HCT116 (cell line): ENCODE results near the gene SLC2A2. TPM values are rescaled to one million over a fixed set of nuclear protein-coding genes. Genes with fewer than 3 reads are reported as not detected.

ENCODE experiments used
- EZH2phosphoT487 ChIP-seq: fragments of 200-600 bp; IDR thresholded peaks from 2 replicates; pipeline ENCODE4 v1.6.1; 2018; ENCODE audit warnings: antibody characterized with exemption, borderline replicate concordance
- SRF ChIP-seq: IDR thresholded peaks from 2 replicates; pipeline ENCODE4 v1.6.1; 2012; ENCODE audit warnings: low read depth
- TCF7L2 ChIP-seq: IDR thresholded peaks from 2 replicates; pipeline ENCODE4 v1.7.0; 2011; ENCODE audit warnings: borderline replicate concordance, inconsistent platforms; ENCODE audit not compliant: insufficient read depth, insufficient read length; ENCODE audit errors: extremely low read depth
- total RNA-seq: library from RNA; stranded (reverse); gene quantifications from one replicate; pipeline ENCODE4 v1.2.1, GENCODE V29; 2021; ENCODE audit not compliant: unreplicated experiment
- TF ChIP-seq, protein P1 (sequence below), 3 experiments: fragments of 200-600 bp in 1 of 3; sonication (generic) in 1 of 3; IDR thresholded peaks in 2 of 3; conservative IDR thresholded peaks in 1 of 3; 2 replicates each; pipeline ENCODE4 v1.5.1; 2012 to 2017; ENCODE audit warnings: low read depth in 2 of 3, low read length in 2 of 3, antibody characterized with exemption in 1 of 3, borderline replicate concordance in 1 of 3, control low read depth in 1 of 3, mild to moderate bottlenecking in 1 of 3, mixed read lengths in 1 of 3, mixed run types in 1 of 3, moderate library complexity in 1 of 3; ENCODE audit not compliant: insufficient read depth in 1 of 3
- TF ChIP-seq, protein P2 (sequence below): IDR thresholded peaks from 2 replicates; pipeline ENCODE4 v1.6.1; 2012; ENCODE audit warnings: low read depth

SLC2A2 gene
- total RNA-seq, 1 experiment from 2014 or later = not detected

DNA sequence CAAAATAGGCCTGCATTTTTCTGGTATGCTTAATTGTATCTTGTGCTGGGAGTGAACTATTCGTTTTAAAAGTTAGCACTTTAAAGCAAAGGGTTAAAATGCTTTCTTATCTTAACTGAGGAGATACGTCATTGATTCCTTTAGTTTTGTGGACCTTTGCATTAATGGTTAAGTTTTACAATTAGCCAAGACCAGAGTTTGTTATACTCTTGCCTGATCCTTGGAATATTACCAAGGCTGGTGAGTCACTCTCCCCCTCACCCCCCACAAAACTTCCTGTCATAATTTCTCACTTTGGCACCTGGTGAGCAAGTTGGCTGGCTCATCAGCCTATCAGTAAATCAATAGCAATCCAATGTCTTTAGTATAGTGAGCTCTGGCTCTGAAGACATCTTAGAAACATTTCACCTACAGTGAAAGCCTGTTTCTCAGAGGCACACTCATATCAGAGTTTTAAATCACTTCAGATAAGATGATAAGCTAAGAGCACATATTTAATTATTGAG lies 26.7 kb downstream of the SLC2A2 start (continued):
- TF ChIP-seq, protein P1, sequence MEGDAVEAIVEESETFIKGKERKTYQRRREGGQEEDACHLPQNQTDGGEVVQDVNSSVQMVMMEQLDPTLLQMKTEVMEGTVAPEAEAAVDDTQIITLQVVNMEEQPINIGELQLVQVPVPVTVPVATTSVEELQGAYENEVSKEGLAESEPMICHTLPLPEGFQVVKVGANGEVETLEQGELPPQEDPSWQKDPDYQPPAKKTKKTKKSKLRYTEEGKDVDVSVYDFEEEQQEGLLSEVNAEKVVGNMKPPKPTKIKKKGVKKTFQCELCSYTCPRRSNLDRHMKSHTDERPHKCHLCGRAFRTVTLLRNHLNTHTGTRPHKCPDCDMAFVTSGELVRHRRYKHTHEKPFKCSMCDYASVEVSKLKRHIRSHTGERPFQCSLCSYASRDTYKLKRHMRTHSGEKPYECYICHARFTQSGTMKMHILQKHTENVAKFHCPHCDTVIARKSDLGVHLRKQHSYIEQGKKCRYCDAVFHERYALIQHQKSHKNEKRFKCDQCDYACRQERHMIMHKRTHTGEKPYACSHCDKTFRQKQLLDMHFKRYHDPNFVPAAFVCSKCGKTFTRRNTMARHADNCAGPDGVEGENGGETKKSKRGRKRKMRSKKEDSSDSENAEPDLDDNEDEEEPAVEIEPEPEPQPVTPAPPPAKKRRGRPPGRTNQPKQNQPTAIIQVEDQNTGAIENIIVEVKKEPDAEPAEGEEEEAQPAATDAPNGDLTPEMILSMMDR (IDR thresholded peaks at IDR 0.05 in 2 of 3, conservative IDR thresholded peaks at IDR 0.05 in 1 of 3; ENCODE audit: borderline replicate concordance in 1 of 3, insufficient read depth in 1 of 3, low read depth in 2 of 3, low read length in 2 of 3) = no peak
- TF ChIP-seq TCF7L2 = peak; percentile 31
- TF ChIP-seq EZH2phosphoT487 = no peak
- TF ChIP-seq SRF = 0 out of 2 replicates have a peak, but pooled peaks have one; percentile 25
- TF ChIP-seq, protein P2, sequence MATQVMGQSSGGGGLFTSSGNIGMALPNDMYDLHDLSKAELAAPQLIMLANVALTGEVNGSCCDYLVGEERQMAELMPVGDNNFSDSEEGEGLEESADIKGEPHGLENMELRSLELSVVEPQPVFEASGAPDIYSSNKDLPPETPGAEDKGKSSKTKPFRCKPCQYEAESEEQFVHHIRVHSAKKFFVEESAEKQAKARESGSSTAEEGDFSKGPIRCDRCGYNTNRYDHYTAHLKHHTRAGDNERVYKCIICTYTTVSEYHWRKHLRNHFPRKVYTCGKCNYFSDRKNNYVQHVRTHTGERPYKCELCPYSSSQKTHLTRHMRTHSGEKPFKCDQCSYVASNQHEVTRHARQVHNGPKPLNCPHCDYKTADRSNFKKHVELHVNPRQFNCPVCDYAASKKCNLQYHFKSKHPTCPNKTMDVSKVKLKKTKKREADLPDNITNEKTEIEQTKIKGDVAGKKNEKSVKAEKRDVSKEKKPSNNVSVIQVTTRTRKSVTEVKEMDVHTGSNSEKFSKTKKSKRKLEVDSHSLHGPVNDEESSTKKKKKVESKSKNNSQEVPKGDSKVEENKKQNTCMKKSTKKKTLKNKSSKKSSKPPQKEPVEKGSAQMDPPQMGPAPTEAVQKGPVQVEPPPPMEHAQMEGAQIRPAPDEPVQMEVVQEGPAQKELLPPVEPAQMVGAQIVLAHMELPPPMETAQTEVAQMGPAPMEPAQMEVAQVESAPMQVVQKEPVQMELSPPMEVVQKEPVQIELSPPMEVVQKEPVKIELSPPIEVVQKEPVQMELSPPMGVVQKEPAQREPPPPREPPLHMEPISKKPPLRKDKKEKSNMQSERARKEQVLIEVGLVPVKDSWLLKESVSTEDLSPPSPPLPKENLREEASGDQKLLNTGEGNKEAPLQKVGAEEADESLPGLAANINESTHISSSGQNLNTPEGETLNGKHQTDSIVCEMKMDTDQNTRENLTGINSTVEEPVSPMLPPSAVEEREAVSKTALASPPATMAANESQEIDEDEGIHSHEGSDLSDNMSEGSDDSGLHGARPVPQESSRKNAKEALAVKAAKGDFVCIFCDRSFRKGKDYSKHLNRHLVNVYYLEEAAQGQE = no peak
